MCF 10A (cell line): ENCODE results near the gene DDHD1. TPM values are rescaled to one million over a fixed set of nuclear protein-coding genes. Genes with fewer than 3 reads are reported as not detected.

Source experiments
- BruUV-seq: library from RNA; stranded (reverse); fragments of 400-500 nt; replicated peaks from 2 replicates; lab custom pipeline; 2021; lab: Mats Ljungman, UMichigan
- CTCF ChIA-PET: fragments of 300-600 bp; sonication (Branson Sonifier 250); formaldehyde crosslinking; extraction: SDS; loops from one replicate; lab custom pipeline; 2021; ENCODE audit warnings: antibody characterized with exemption, inconsistent platforms; lab: Yijun Ruan, JAX
- POLR2A ChIA-PET: fragments of 300-600, 350-650 bp; sonication (Branson Sonifier 250); formaldehyde crosslinking; extraction: SDS; loops from one replicate; lab custom pipeline; 2020; ENCODE audit warnings: antibody characterized with exemption, inconsistent platforms; lab: Yijun Ruan, JAX
- DNase-seq: peaks from one replicate; pipeline ENCODE4 v3.0.0-alpha.2; 2018; ENCODE audit not compliant: unreplicated experiment
- H3K27ac Mint-ChIP-seq: one replicate; pipeline ENCODE4 v1.8.0; 2022; ENCODE audit warnings: mild to moderate bottlenecking, low read depth, mixed read lengths; ENCODE audit not compliant: unreplicated experiment
- H3K27me3 Mint-ChIP-seq: one replicate; pipeline ENCODE4 v1.8.0; 2022; ENCODE audit warnings: mixed read lengths; ENCODE audit not compliant: insufficient read depth, unreplicated experiment
- H3K36me3 Mint-ChIP-seq: one replicate; pipeline ENCODE4 v1.8.0; 2022; ENCODE audit warnings: mild to moderate bottlenecking, moderate library complexity, mixed read lengths; ENCODE audit not compliant: insufficient read depth, unreplicated experiment
- H3K4me1 Mint-ChIP-seq: one replicate; pipeline ENCODE4 v1.8.0; 2022; ENCODE audit warnings: mixed read lengths; ENCODE audit not compliant: insufficient read depth, unreplicated experiment
- H3K4me3 Mint-ChIP-seq: one replicate; pipeline ENCODE4 v1.8.0; 2022; ENCODE audit warnings: mild to moderate bottlenecking, moderate library complexity, mixed read lengths; ENCODE audit not compliant: unreplicated experiment
- H3K9me3 Mint-ChIP-seq: one replicate; pipeline ENCODE4 v1.8.0; 2022; ENCODE audit warnings: mixed read lengths; ENCODE audit not compliant: unreplicated experiment
- intact Hi-C: fragments of 100-400 bp; cut with micrococcal nuclease; formaldehyde crosslinking; loops from 2 replicates; pipeline ENCODE4 v1.14.1; 2022
- total RNA-seq: library from RNA; stranded (reverse); gene quantifications from 2 replicates; pipeline ENCODE4 v1.2.3, GENCODE V29; 2022
- TF ChIP-seq, protein P1 (sequence below): fragments of 200-600 bp; IDR thresholded peaks from one replicate; pipeline ENCODE4 v1.8.0; 2022; ENCODE audit warnings: antibody characterized with exemption, mild to moderate bottlenecking; ENCODE audit not compliant: unreplicated experiment

The DDHD1 gene
- total RNA-seq, 1 experiment from 2014 or later = 16.3 TPM

DNA sequence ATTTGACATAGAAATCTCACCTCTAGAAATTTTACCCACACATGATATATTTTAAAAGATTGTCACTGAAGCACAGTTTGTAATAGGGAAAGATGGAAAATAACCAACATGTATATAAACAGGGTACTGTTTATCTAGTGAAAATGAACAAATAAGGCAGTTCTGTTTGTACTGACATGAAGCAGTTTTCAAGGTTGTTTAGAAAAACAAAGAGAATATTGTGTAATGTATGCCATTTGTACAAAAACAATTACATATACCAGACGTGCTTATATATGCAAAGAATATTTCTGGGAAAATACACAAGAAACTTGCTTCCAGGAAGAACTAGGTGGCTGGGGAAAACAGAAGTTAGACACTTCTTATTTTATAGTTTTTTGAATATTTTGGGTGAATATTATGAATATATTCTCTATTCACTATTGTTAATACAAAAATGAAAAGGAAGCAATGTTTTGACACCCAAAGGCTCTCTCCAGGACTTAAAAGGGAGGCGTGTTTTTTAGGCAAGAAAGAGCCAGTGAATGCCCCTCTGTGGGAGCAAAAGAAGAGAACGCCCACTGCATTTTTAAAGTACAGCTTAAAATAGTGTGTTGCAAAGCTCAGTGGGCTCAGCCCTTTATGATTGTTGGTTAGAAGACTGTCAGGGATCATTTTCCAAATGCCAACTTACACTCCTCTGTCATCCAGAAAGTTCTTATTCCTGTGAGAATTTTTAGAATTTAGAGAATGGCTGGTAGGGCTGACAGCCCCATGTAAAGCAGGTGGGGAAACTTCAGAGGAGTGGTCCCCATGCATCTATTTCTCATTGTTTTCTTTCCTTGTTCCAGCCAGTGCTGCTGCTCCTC, 142.7 kb downstream of the DDHD1 start:
- TF ChIP-seq, protein P1, sequence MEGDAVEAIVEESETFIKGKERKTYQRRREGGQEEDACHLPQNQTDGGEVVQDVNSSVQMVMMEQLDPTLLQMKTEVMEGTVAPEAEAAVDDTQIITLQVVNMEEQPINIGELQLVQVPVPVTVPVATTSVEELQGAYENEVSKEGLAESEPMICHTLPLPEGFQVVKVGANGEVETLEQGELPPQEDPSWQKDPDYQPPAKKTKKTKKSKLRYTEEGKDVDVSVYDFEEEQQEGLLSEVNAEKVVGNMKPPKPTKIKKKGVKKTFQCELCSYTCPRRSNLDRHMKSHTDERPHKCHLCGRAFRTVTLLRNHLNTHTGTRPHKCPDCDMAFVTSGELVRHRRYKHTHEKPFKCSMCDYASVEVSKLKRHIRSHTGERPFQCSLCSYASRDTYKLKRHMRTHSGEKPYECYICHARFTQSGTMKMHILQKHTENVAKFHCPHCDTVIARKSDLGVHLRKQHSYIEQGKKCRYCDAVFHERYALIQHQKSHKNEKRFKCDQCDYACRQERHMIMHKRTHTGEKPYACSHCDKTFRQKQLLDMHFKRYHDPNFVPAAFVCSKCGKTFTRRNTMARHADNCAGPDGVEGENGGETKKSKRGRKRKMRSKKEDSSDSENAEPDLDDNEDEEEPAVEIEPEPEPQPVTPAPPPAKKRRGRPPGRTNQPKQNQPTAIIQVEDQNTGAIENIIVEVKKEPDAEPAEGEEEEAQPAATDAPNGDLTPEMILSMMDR = no peak
- intact Hi-C loops = no loop called here
- no peaks in the 10 kb centered on the region for H3K9me3 Mint-ChIP-seq
- H3K27me3 Mint-ChIP-seq = no peaks in the 10 kb centered on the region
- CTCF ChIA-PET = interaction anchor here (0.9 to 1.6 kb wide), 5 partner anchors 9 to 1172 kb away, joined by 3 to 9 read pairs (median 3); no protein-coding TSS in a partner anchor
- peak overlapping the region; percentile 22 for H3K4me3 Mint-ChIP-seq
- peak overlapping the region; percentile 44 for H3K27ac Mint-ChIP-seq
- DNase-seq = no peak
- POLR2A ChIA-PET = interaction anchor here (0.8 to 1.2 kb wide), 2 partner anchors 12 to 23 kb away, joined by 3 to 6 read pairs; no protein-coding TSS in a partner anchor
- no peaks in the 10 kb centered on the region for H3K36me3 Mint-ChIP-seq
- H3K4me1 Mint-ChIP-seq = peaks cover 34% of the 10 kb centered on the region
- BruUV-seq = no TSS peak

DNA sequence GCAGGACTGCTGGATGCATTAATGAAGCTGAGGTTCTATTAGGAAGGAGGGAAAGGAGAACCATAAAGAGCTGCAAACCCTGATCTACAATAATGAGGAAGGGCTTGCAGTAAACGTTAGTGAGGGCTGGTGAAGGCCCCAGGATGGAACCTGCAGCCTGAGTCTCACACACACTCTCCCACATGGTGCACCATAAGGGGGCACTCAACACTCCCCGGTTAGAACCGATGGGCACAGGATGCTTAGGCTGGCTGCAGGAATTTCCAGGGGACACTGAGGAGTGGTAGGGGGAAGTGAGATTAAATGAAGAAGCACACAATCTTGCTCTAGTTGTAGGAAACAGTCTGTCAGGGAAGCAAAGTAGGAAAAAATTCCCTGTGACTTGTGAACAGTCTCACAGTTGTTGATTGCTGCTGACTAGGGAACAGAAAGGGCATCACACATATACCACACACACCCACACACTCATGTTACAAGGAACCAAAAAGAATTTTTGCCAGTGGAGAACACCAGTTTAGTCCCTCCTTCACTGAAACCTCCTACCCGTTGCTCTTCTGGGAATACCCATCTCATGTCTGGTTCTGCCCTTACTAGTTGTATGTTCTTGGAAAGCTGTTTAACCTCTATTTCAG, 146.1 kb downstream of the DDHD1 start:
- H3K9me3 Mint-ChIP-seq = no peaks in the 10 kb centered on the region
- peaks cover 26% of the 10 kb centered on the region for H3K4me1 Mint-ChIP-seq
- H3K27me3 Mint-ChIP-seq = no peaks in the 10 kb centered on the region
- TF ChIP-seq, protein P1 = no peak
- no peak for DNase-seq
- H3K4me3 Mint-ChIP-seq = no peak overlapping the region
- no peaks in the 10 kb centered on the region for H3K36me3 Mint-ChIP-seq
- intact Hi-C loops = no loop called here
- no peak overlapping the region for H3K27ac Mint-ChIP-seq
- POLR2A ChIA-PET = interaction anchor here (0.9 kb wide), 1 partner anchor 13 kb away, joined by 3 read pairs; no protein-coding TSS in a partner anchor
- no TSS peak for BruUV-seq
- CTCF ChIA-PET = interaction anchor here (0.6 kb wide), 1 partner anchor 167 kb away, joined by 4 read pairs; no protein-coding TSS in a partner anchor

DNA sequence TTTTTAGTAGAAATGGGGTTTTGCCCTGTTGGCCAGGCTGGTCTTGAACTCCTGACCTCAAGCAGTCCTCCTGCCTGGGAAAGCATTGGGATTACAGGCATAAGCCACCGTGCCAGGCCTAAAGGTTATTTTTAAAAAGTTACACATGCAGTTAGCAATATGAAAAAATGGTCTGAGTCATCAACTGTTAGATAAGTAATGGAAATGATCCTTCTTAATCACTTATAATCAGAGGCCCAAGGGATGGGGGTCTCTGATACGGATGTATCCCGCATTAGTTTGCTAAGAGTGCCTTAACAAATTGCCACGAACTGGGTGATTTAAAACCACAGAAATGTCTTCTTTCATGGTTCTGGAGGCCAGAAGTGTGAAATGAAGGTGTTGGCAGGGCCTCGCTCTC, 148.1 kb downstream of the DDHD1 start:
- Mint-ChIP-seq H3K36me3 (no peaks in the 10 kb centered on the region), H3K27me3 (no peaks in the 10 kb centered on the region), H3K4me3 (no peak overlapping the region), H3K27ac (no peak overlapping the region), H3K4me1 (peaks cover 6% of the 10 kb centered on the region), H3K9me3 (no peaks in the 10 kb centered on the region)
- ChIA-PET POLR2A (no interaction called here), CTCF (no interaction called here)
- intact Hi-C loops = no loop called here
- TF ChIP-seq, protein P1 = no peak
- DNase-seq = no peak
- no TSS peak for BruUV-seq

DNA sequence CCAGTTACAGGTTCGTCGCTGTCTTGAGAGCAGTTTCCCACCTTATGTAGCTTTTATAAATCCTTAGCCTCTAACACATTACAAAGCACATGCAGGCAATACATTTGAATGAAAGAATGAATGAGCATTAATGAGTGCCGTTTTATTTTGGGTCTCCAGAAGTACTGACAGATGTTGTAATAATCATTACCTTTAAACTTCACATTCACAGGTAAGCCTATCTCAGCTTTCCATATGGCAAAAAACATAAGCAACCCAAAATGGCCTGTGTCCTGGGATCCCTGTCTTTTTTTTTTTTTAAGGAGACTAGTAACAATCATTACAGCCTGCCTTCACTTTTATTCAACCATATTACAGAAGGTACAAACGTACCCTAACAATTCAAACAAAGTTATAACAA, 149.3 kb downstream of the DDHD1 start:
- Mint-ChIP-seq H3K27me3 (no peaks in the 10 kb centered on the region), H3K36me3 (no peaks in the 10 kb centered on the region), H3K4me3 (no peak overlapping the region), H3K9me3 (no peaks in the 10 kb centered on the region), H3K4me1 (peaks cover 4% of the 10 kb centered on the region), H3K27ac (no peak overlapping the region)
- TF ChIP-seq, protein P1 = no peak
- intact Hi-C loops = no loop called here
- CTCF ChIA-PET = no interaction called here
- DNase-seq = no peak
- POLR2A ChIA-PET = interaction anchor here (0.6 kb wide), 1 partner anchor 90 kb away, joined by 3 read pairs; no protein-coding TSS in a partner anchor
- BruUV-seq = no TSS peak
